ENCODE results near the gene ONECUT3. TPM values are rescaled to one million over a fixed set of nuclear protein-coding genes. Genes with fewer than 3 reads are reported as not detected.

Gene ONECUT3
- total and polyA plus RNA-seq, 11 donors, result not detected

DNA sequence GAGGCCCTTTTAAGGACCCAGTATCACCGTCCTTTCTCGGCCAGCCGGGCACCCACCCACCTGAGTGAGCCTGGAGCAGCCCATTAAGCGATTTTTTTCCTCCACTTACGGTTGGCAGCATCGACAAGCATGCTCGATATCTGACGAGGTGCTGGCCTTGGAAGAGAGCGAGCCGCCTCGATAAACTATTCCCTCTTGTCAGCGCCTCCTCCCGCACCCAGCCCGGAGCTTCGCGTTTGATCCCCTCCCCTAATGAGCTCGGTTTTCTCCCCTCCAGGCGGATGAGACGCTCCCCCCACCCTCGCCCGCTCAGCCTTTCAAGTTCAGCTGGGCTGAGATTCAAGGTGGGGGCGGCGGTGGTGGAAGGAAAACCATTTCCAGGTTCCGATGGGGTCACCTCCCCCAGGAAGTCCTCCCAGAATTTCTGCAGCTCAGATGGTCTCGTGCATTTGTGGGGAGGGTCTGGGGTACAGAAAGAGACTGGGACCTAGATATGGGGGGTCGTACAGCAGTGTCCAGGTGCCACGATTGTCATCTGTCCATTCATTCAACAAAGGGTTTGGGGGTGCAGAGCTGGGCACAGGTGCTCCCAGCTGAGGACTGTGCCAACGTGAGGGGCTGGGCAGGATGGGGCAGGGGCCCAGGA is 18.9 kb upstream of the ONECUT3 start:
- Histone ChIP-seq H3K4me1 (no peaks in the 10 kb centered on the region), H3K27ac (no peak overlapping the region), H3K4me3 (no peak overlapping the region), H3K27me3 (peaks cover 28 to 86% (median 54%) of the 10 kb centered on the region in 9 donors), H3K36me3 (no peaks in the 10 kb centered on the region), H3K9me3 (no peaks in the 10 kb centered on the region)
- DNase-seq, result no peak
- intact Hi-C loops (cut with DNase I), result no loop called here
- no peak for ATAC-seq
- WGBS, 4 donors, result 13 to 17% (median 15%) methylated on average over 28 of the region's 28 CpGs
- TF ChIP-seq POLR2A (IDR thresholded peaks at IDR 0.05), result no peak
- TF ChIP-seq, protein P1, sequence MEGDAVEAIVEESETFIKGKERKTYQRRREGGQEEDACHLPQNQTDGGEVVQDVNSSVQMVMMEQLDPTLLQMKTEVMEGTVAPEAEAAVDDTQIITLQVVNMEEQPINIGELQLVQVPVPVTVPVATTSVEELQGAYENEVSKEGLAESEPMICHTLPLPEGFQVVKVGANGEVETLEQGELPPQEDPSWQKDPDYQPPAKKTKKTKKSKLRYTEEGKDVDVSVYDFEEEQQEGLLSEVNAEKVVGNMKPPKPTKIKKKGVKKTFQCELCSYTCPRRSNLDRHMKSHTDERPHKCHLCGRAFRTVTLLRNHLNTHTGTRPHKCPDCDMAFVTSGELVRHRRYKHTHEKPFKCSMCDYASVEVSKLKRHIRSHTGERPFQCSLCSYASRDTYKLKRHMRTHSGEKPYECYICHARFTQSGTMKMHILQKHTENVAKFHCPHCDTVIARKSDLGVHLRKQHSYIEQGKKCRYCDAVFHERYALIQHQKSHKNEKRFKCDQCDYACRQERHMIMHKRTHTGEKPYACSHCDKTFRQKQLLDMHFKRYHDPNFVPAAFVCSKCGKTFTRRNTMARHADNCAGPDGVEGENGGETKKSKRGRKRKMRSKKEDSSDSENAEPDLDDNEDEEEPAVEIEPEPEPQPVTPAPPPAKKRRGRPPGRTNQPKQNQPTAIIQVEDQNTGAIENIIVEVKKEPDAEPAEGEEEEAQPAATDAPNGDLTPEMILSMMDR (IDR thresholded peaks at IDR 0.05), result no peak

DNA sequence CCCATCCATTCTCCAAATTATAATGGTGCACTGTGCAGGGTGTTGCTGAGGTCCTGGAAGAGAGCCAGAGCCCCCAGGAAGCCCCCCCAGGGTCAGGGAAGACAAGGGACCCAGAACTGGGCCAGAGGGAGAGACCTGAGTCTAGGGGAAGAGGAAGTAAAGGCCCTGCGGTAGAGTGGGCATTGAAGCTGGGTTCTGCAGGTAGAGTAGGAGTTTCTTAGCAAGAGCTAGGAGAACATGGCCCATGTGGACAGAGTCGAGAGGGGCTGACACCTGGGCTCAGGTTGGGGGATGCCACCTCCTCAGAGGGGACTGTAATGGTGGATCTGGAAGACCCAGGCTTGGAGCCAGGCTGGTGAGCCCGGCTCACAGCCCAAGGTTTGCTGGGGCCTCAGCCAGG is 17.0 kb upstream of the ONECUT3 start:
- Histone ChIP-seq H3K9me3 (peaks cover 0 to 9% (median 0%) of the 10 kb centered on the region in 12 donors), H3K4me1 (no peaks in the 10 kb centered on the region), H3K27ac (no peak overlapping the region), H3K27me3 (peaks cover 19 to 81% (median 50%) of the 10 kb centered on the region in 9 donors), H3K4me3 (no peak overlapping the region), H3K36me3 (no peaks in the 10 kb centered on the region)
- WGBS, 4 donors, result 62 to 79% (median 69%) methylated on average over 3 of the region's 3 CpGs
- ATAC-seq, result no peak
- no peak for TF ChIP-seq POLR2A (IDR thresholded peaks at IDR 0.05)
- TF ChIP-seq, protein P1 (IDR thresholded peaks at IDR 0.05), result no peak
- intact Hi-C loops (cut with DNase I), result no loop called here
- DNase-seq, result no peak

DNA sequence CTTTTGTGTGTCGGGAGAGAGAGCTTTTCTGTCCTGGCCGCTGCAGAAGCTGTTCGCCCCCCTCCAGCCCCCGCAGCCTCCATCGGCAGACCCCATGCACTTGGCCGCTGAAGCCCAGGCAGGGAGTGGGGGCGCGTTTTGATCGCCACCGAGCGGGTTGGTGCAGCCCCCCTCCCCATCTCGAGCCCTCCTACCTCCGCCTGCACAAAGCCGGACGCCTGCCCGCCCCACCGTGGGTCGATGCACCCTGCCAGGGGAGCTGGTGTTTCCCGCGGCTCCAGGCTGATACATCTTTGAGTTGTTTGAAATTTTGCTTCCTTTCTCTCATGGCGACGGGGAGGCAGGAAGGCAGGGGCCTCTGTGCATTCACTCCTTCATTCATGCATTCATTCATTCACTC is 16.4 kb upstream of the ONECUT3 start:
- 30 to 39% (median 37%) methylated on average over 22 of the region's 22 CpGs for WGBS, 4 donors
- Histone ChIP-seq H3K4me1 (no peaks in the 10 kb centered on the region), H3K36me3 (no peaks in the 10 kb centered on the region), H3K9me3 (peaks cover 0 to 9% (median 0%) of the 10 kb centered on the region in 12 donors), H3K4me3 (no peak overlapping the region), H3K27ac (no peak overlapping the region), H3K27me3 (peaks cover 19 to 78% (median 53%) of the 10 kb centered on the region in 9 donors)
- ATAC-seq, result no peak
- DNase-seq, result no peak
- intact Hi-C loops (cut with DNase I), result no loop called here
- no peak for TF ChIP-seq POLR2A (IDR thresholded peaks at IDR 0.05)
- TF ChIP-seq, protein P1 (IDR thresholded peaks at IDR 0.05), result no peak

DNA sequence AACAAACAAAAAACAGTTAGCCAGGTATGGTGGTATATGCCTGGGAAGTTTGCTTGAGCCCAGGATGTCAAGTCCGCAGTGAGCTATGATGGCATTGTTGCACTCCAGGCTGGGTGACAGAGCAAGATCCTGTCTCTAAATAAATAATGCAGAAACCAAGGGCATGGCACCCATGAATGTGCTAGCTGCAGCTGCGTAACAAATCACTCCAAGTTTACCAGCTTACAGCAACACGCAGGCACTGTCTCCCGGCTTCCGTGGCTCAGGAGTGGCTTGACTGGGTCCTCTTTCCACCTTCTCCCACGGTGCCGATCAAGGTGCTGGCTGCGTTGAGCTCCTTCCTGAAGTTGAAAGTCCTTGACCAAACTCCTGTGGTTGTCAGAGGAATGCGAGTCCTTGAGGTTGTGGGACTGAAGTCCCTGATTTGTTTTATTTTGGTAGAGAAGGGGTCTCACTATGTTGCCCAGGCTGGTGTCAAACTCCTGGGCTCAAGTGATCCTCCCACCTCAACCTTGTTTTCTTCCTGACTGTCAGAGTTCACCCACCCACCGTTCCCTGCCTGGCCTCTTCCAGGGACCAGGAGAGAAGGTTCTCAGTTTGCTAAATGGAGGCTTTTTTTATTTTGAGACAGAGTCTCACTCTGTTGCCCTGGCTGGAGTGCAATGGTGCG is 13.2 kb upstream of the ONECUT3 start:
- DNase-seq (no peak), ATAC-seq (no peak)
- 91 to 92% (median 91%) methylated on average over 11 of the region's 11 CpGs for WGBS, 4 donors
- Histone ChIP-seq H3K36me3 (no peaks in the 10 kb centered on the region), H3K4me3 (no peak overlapping the region), H3K9me3 (peaks cover 0 to 9% (median 0%) of the 10 kb centered on the region in 12 donors), H3K27ac (no peak overlapping the region), H3K27me3 (peaks cover 11 to 79% (median 49%) of the 10 kb centered on the region in 9 donors), H3K4me1 (no peaks in the 10 kb centered on the region)
- intact Hi-C loops (cut with DNase I), result no loop called here
- TF ChIP-seq POLR2A (IDR thresholded peaks at IDR 0.05), result no peak
- TF ChIP-seq, protein P1 (IDR thresholded peaks at IDR 0.05), result no peak

All from heart left ventricle (tissue), 16 donors.